Transverse colon (tissue), 3 donors: ENCODE data around the gene IGF2BP2.

Experiments
- POLR2A ChIP-seq: fragments of 450-650 bp; IDR thresholded peaks from one replicate; pipeline ENCODE4 v1.6.1; 2016; ENCODE audit warnings: antibody characterized with exemption, mild to moderate bottlenecking, moderate library complexity
- TF ChIP-seq, protein P1 (sequence below), 5 experiments: fragments of 200-600 bp in 3 of 5; fragments of 450-650 bp in 2 of 5; sonication (generic) in 3 of 5; IDR thresholded peaks; 1 replicate in 2 of 5; 2 replicates in 3 of 5; pipeline ENCODE4 v1.5.1; 2016 to 2017; ENCODE audit warnings: antibody characterized with exemption in 5 of 5, inconsistent platforms in 3 of 5, mild to moderate bottlenecking in 2 of 5, moderate library complexity in 1 of 5

DNA sequence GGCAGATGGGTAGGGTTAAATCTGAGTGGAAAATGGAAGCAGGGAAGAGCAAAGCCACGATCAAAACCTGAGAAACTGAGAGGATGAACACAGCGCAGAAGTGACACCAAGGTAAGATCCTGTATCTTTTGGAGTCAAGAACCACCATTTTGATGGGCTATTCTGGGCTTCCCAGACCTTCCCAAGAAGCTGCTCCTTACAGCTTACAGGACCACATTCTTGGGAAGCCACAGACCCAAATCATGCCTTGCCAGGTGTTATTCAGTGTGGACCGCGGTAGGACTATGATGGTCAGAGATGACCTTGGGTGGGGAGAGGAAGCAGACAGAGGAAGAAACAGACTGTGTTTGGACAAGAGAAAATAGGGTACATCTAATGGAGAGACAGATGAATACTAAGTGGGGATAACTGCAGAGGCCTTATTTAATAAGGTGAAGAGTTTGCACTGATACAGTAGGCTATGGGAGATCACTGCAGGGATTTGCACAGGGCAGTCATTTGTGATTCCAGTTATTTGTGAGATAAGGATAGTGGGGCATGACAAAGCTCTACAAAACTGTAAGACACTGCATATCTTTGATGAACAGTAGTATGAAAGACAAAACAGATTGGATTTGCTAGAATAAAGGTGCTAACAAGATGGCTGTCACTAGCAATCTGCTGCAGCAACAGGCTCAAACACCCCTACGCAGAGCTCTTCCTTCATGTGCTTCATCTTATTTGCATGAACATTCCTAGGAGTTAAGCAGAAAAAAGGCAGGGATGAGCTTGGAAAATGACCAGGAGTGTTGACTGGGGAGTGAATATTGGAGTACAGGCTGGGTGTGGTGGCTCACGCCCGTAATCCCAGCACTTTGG is 105.9 kb downstream of the IGF2BP2 start:
- no peak for TF ChIP-seq POLR2A
- TF ChIP-seq, protein P1, sequence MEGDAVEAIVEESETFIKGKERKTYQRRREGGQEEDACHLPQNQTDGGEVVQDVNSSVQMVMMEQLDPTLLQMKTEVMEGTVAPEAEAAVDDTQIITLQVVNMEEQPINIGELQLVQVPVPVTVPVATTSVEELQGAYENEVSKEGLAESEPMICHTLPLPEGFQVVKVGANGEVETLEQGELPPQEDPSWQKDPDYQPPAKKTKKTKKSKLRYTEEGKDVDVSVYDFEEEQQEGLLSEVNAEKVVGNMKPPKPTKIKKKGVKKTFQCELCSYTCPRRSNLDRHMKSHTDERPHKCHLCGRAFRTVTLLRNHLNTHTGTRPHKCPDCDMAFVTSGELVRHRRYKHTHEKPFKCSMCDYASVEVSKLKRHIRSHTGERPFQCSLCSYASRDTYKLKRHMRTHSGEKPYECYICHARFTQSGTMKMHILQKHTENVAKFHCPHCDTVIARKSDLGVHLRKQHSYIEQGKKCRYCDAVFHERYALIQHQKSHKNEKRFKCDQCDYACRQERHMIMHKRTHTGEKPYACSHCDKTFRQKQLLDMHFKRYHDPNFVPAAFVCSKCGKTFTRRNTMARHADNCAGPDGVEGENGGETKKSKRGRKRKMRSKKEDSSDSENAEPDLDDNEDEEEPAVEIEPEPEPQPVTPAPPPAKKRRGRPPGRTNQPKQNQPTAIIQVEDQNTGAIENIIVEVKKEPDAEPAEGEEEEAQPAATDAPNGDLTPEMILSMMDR (IDR thresholded peaks at IDR 0.05) = no peak
